Right lobe of liver (tissue), 6 donors: ENCODE results near the gene RCAN2. TPM values are rescaled to one million over a fixed set of nuclear protein-coding genes. Genes with fewer than 3 reads are reported as not detected.

ENCODE experiments used
- ATAC-seq, 4 donors: fragments of 200-7000 bp; cut with Tn5 transposase; one replicate each; pipeline ENCODE4 v1.9.1; 2020; ENCODE audit warnings: mild to moderate bottlenecking in 4 of 4, moderate library complexity in 4 of 4
- DNase-seq, 3 donors: peaks; one replicate each; pipeline ENCODE4 v3.0.0-alpha.2; 2020
- H3K27ac ChIP-seq, 3 donors: fragments of 200-600 bp; one replicate each; pipeline ENCODE4 v1.8.0; 2022
- H3K27me3 ChIP-seq, 2 donors: fragments of 200-600 bp; one replicate each; pipeline ENCODE4 v1.8.0; 2022
- H3K36me3 ChIP-seq, 4 donors: fragments of 200-600 bp; sonication (generic) in 1 of 4; one replicate each; pipeline versions ENCODE4 v1.5.1 to v1.8.0; 2017 to 2022; ENCODE audit warnings: control low read depth in 1 of 4
- H3K4me1 ChIP-seq, 4 donors: fragments of 200-600 bp; sonication (generic) in 1 of 4; one replicate each; pipeline versions ENCODE4 v1.5.1 to v1.8.0; 2017 to 2022; ENCODE audit warnings: control low read depth in 1 of 4
- H3K4me3 ChIP-seq, 3 donors: fragments of 200-600 bp; one replicate each; pipeline ENCODE4 v1.8.0; 2022
- H3K9me3 ChIP-seq, 4 donors: fragments of 200-600 bp; sonication (generic) in 1 of 4; one replicate each; pipeline versions ENCODE4 v1.5.1 to v1.8.0; 2017 to 2022; ENCODE audit warnings: control low read depth in 1 of 4
- POLR2A ChIP-seq: fragments of 450-650 bp; IDR thresholded peaks from one replicate; pipeline ENCODE4 v1.6.1; 2017; ENCODE audit warnings: antibody characterized with exemption, mild to moderate bottlenecking
- WGBS: methylation state at CpG from one replicate; pipeline ENCODE4 v1.1.6; 2018; ENCODE audit warnings: low coverage, low lambda C conversion rate; ENCODE audit not compliant: insufficient coverage; ENCODE audit errors: missing lambda C conversion rate; 5-methylcytosine and 5-hydroxymethylcytosine counted together
- intact Hi-C, 2 donors: fragments of 100-400 bp; cut with DNase I; formaldehyde crosslinking; loops; one replicate each; pipeline versions ENCODE4 v1.11.2 to v1.14.1; 2022
- total RNA-seq, 6 experiments: library from RNA; depleted of rRNA in 2 of 6; stranded (reverse); fragments of >200 nt in 2 of 6; fragmentation: NEBNext Ultra II Directional in 3 of 6; extraction: Animal tissue kit (Norgen Biotek cat#: 25700) in 3 of 6; gene quantifications; one replicate each; pipeline versions ENCODE4 v1.1.0 to v1.2.4, GENCODE V29; 2016 to 2023
- TF ChIP-seq, protein P1 (sequence below), 4 donors: fragments of 200-600 bp in 3 of 4; fragments of 450-650 bp in 1 of 4; IDR thresholded peaks; one replicate each; pipeline versions ENCODE4 v1.5.1 to v1.8.0; 2016 to 2022; ENCODE audit warnings: antibody characterized with exemption in 4 of 4, mild to moderate bottlenecking in 2 of 4
- donor health status: DM: no; HTN: yes; CAD: no.
- donor health status: DM: no; HTN: no; CAD: no.
- donor health status: DM: no; HTN: no; CAD: no.
- donor health status: DM: no; HTN: yes; CAD: no.
- donor health status: DM: no; HTN: yes; CAD: no.

The RCAN2 gene
- total RNA-seq, 6 experiments from 2014 or later, result 0.77 to 4.5 (median 1.9) TPM

DNA sequence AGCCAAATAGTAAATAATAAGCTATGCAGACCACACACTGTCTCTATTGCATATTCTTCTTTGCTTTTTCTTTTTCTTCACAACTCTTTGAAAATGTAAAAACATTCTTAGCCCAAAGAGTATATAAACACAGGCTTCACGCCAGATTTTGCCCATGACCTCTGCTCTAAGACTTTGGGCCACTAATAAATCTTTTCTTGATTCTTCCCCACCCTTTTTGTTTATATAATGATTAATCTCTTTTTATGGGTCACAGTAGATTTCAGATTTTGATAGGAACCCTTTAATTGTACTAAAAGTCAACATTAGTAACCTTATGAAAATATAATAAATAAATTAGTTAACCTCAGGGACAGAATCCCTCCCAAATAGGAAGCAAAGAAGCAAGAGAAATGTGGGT, 304.7 kb downstream of the RCAN2 start:
- WGBS, result 82% methylated on average over 1 of the region's 1 CpG
- intact Hi-C loops, result no loop called here
- no peak for TF ChIP-seq POLR2A
- TF ChIP-seq, protein P1, sequence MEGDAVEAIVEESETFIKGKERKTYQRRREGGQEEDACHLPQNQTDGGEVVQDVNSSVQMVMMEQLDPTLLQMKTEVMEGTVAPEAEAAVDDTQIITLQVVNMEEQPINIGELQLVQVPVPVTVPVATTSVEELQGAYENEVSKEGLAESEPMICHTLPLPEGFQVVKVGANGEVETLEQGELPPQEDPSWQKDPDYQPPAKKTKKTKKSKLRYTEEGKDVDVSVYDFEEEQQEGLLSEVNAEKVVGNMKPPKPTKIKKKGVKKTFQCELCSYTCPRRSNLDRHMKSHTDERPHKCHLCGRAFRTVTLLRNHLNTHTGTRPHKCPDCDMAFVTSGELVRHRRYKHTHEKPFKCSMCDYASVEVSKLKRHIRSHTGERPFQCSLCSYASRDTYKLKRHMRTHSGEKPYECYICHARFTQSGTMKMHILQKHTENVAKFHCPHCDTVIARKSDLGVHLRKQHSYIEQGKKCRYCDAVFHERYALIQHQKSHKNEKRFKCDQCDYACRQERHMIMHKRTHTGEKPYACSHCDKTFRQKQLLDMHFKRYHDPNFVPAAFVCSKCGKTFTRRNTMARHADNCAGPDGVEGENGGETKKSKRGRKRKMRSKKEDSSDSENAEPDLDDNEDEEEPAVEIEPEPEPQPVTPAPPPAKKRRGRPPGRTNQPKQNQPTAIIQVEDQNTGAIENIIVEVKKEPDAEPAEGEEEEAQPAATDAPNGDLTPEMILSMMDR (IDR thresholded peaks at IDR 0.05), result no peak

DNA sequence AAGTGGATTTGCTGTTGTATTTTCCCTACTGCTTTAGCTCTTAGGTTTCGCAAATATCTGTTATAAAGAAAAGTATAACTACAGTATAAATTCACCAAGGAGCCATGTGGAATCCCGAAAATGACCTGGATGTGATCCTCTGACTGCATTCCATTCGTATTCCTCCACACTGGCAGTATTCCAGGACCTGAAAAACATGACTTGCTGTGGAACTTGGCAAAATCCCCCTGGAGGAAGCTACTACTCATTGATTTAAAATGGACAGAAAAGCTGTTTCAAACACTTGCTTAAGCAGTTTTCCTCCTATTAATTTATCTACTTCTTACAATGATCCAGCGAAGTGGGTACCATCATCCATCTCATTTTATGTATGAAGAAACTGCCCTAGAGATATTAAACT, 307.1 kb downstream of the RCAN2 start:
- ATAC-seq (no peak), DNase-seq (no peak)
- Histone ChIP-seq H3K4me3 (no peak overlapping the region), H3K27ac (no peak overlapping the region), H3K27me3 (peaks cover 0 to 2% of the 10 kb centered on the region in 2 donors), H3K9me3 (no peaks in the 10 kb centered on the region), H3K36me3 (no peaks in the 10 kb centered on the region), H3K4me1 (no peaks in the 10 kb centered on the region)
- TF ChIP-seq, protein P1 (IDR thresholded peaks at IDR 0.05), result no peak
- no peak for TF ChIP-seq POLR2A
- intact Hi-C loops, result no loop called here
- 40% methylated on average over 4 of the region's 4 CpGs for WGBS

More for the DNA sequence above, 304.7 kb downstream of the RCAN2 start:
- Histone ChIP-seq H3K36me3 (no peaks in the 10 kb centered on the region), H3K9me3 (no peaks in the 10 kb centered on the region), H3K27ac (no peak overlapping the region), H3K4me3 (no peak overlapping the region), H3K4me1 (no peaks in the 10 kb centered on the region), H3K27me3 (peaks cover 0 to 2% of the 10 kb centered on the region in 2 donors)
- DNase-seq, result no peak
- no peak for ATAC-seq

DNA sequence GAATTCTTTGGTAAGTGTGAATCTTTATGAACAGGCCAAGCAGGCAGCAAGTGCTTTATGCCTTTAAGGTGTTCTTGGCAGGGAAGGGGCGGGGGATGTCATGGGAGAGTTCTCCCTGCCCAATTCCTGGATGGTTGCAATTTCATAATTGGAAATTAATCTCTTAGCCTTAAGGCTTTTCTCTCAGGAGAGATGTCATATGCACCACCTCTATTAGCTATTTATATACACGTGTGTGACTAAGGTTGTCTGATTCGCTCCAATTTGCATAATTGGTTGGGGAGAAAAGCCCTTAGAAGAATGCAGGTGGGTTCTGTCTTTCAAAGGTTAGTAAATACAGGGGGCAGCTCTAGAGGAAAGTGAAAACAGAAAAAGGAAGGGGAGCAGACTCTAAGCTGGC, 315.3 kb downstream of the RCAN2 start:
- 80% methylated on average over 3 of the region's 3 CpGs for WGBS
- intact Hi-C loops, result no loop called here
- Histone ChIP-seq H3K27me3 (no peaks in the 10 kb centered on the region), H3K4me1 (peaks cover 0 to under 1% (median 0%) of the 10 kb centered on the region in 4 donors), H3K4me3 (no peak overlapping the region), H3K27ac (no peak overlapping the region), H3K9me3 (no peaks in the 10 kb centered on the region), H3K36me3 (no peaks in the 10 kb centered on the region)
- DNase-seq (no peak), ATAC-seq (no peak)
- no peak for TF ChIP-seq POLR2A
- TF ChIP-seq, protein P1 (IDR thresholded peaks at IDR 0.05), result no peak

DNA sequence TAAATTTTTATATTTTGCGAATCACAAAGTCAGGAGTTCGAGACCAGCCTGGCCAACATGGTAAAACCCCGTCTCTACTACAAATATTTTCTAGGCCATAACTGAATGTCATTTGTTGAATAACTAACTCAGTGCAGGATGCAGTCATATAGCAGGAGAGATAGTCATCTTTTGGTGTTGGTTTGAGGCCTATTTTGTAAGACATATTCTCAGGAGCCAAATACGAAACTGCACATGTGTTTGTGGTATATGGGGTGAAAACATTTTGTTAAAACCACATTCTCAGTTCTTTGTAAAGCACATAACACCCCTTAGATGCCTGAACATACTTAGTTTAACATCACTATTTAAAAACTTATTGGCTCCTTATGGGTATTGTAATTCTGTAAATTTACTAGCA, 315.8 kb downstream of the RCAN2 start:
- TF ChIP-seq, protein P1 (IDR thresholded peaks at IDR 0.05), result no peak
- TF ChIP-seq POLR2A, result no peak
- intact Hi-C loops, result no loop called here
- Histone ChIP-seq H3K36me3 (no peaks in the 10 kb centered on the region), H3K4me3 (no peak overlapping the region), H3K9me3 (no peaks in the 10 kb centered on the region), H3K27ac (no peak overlapping the region), H3K4me1 (peaks cover 0 to 6% (median 0%) of the 10 kb centered on the region in 4 donors), H3K27me3 (no peaks in the 10 kb centered on the region)
- ATAC-seq, result peak in 1 of 4 donors; percentile 14
- no peak for DNase-seq
- WGBS, result 87% methylated on average over 4 of the region's 4 CpGs

DNA sequence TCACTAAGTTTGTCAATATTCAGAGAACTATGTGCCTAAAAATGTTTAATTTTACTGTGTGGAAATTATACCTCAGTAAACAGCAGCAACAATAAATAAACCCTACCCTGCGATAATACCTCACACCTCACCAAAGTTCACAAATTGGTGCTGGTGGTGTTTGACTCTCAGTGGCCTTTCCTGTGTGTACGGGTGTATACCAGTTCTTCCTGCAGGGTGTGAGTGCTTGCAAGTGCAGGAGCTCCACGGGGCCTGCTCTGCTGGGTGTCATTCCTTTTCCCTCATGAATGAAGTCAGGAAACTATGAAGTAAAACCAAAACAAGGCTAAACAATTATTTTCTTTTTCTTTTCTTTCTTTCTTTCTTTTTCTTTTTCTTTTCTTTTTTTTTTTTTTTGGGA, 316.3 kb downstream of the RCAN2 start:
- Histone ChIP-seq H3K4me3 (no peak overlapping the region), H3K27ac (no peak overlapping the region), H3K36me3 (no peaks in the 10 kb centered on the region), H3K9me3 (no peaks in the 10 kb centered on the region), H3K27me3 (no peaks in the 10 kb centered on the region), H3K4me1 (peaks cover 0 to 8% (median 0%) of the 10 kb centered on the region in 4 donors)
- DNase-seq (no peak), ATAC-seq (peak in 2 of 4 donors; percentile 7 to 30)
- WGBS, result 22% methylated on average over 3 of the region's 3 CpGs
- intact Hi-C loops, result no loop called here
- TF ChIP-seq POLR2A, result no peak
- TF ChIP-seq, protein P1 (IDR thresholded peaks at IDR 0.05), result no peak
